ENCODE data around the gene THADA. TPM values are rescaled to one million over a fixed set of nuclear protein-coding genes. Genes with fewer than 3 reads are reported as not detected.

Gene THADA
- total and polyA plus RNA-seq, 10 donors: 14.2 to 51.3 (median 40.0) TPM

GRCh38 chr2:43430489-43430888, 165.3 kb downstream of the THADA start:
- no peak for TF ChIP-seq POLR2AphosphoS5 (IDR thresholded peaks at IDR 0.05)
- TF ChIP-seq CTCF (IDR thresholded peaks at IDR 0.05 in 8 of 11, conservative IDR thresholded peaks at IDR 0.05 in 3 of 11): no peak
- TF ChIP-seq POLR2A (IDR thresholded peaks at IDR 0.05): no peak
- H3K36me3 ChIP-seq: peaks cover 0 to 34% (median 0%) of the 10 kb centered on the region in 6 donors
- H3K9me3 ChIP-seq: no peaks in the 10 kb centered on the region
- H3K4me1 ChIP-seq: peaks cover 6 to 23% (median 18%) of the 10 kb centered on the region in 6 donors
- no peak overlapping the region for H3K27ac ChIP-seq
- no peak overlapping the region for H3K4me3 ChIP-seq
- H3K27me3 ChIP-seq (replicated peaks in 1 of 7): no peaks in the 10 kb centered on the region
- no peak for DNase-seq
- WGBS, 5 donors: 91 to 94% (median 92%) methylated on average over 2 of the region's 2 CpGs
- intact Hi-C loops (cut with DNase I; ENCODE audit: low total_unique reads): no loop called here

- WGBS, 5 donors: 83 to 94% (median 86%) methylated on average over 3 of the region's 3 CpGs
- Histone ChIP-seq H3K4me3 (no peak overlapping the region), H3K4me1 (peaks cover 6 to 34% (median 28%) of the 10 kb centered on the region in 6 donors), H3K27me3 (replicated peaks in 1 of 7) (no peaks in the 10 kb centered on the region), H3K36me3 (peaks cover 0 to 25% (median 0%) of the 10 kb centered on the region in 6 donors), H3K27ac (peak overlapping the region in 2 of 8 donors; percentile 9 to 83), H3K9me3 (no peaks in the 10 kb centered on the region)
- TF ChIP-seq POLR2AphosphoS5 (IDR thresholded peaks at IDR 0.05) (no peak), POLR2A (IDR thresholded peaks at IDR 0.05) (no peak)
- DNase-seq: no peak
- intact Hi-C loops (cut with DNase I; ENCODE audit: low total_unique reads): no loop called here
Measured at GRCh38 chr2:43429369-43429768, 166.5 kb downstream of the THADA start.

- no peak for TF ChIP-seq CTCF (IDR thresholded peaks at IDR 0.05 in 8 of 11, conservative IDR thresholded peaks at IDR 0.05 in 3 of 11)
- no peak for TF ChIP-seq POLR2AphosphoS5 (IDR thresholded peaks at IDR 0.05)
- no peak for TF ChIP-seq POLR2A (IDR thresholded peaks at IDR 0.05)
- Histone ChIP-seq H3K4me1 (peaks cover 6 to 41% (median 33%) of the 10 kb centered on the region in 6 donors), H3K27me3 (replicated peaks in 1 of 7) (no peaks in the 10 kb centered on the region), H3K4me3 (no peak overlapping the region), H3K9me3 (no peaks in the 10 kb centered on the region), H3K27ac (peak overlapping the region; percentile 22 to 83 (median 75)), H3K36me3 (peaks cover 0 to 23% (median 0%) of the 10 kb centered on the region in 6 donors)
- intact Hi-C loops (cut with DNase I; ENCODE audit: low total_unique reads): no loop called here
- DNase-seq: no peak
- 90 to 97% (median 91%) methylated on average over 8 of the region's 8 CpGs for WGBS, 5 donors
Measured at GRCh38 chr2:43427032-43427424, 168.8 kb downstream of the THADA start.

- Histone ChIP-seq H3K36me3 (peaks cover 0 to 23% (median 0%) of the 10 kb centered on the region in 6 donors), H3K9me3 (no peaks in the 10 kb centered on the region), H3K27me3 (replicated peaks in 1 of 7) (no peaks in the 10 kb centered on the region), H3K27ac (peak overlapping the region; percentile 22 to 83 (median 75)), H3K4me1 (peaks cover 6 to 41% (median 33%) of the 10 kb centered on the region in 6 donors), H3K4me3 (no peak overlapping the region)
- 42 to 60% (median 47%) methylated on average over 3 of the region's 3 CpGs for WGBS, 5 donors
- DNase-seq: peak; percentile 81
- TF ChIP-seq POLR2AphosphoS5 (IDR thresholded peaks at IDR 0.05) (peak in 1 of 3 donors; percentile 71), POLR2A (IDR thresholded peaks at IDR 0.05) (no peak)
- intact Hi-C loops (cut with DNase I; ENCODE audit: low total_unique reads): no loop called here
Measured at GRCh38 chr2:43426305-43427031, 169.4 kb downstream of the THADA start.

- no peak for DNase-seq
- Histone ChIP-seq H3K9me3 (no peaks in the 10 kb centered on the region), H3K4me1 (peaks cover 6 to 46% (median 33%) of the 10 kb centered on the region in 6 donors), H3K36me3 (peaks cover 0 to 23% (median 0%) of the 10 kb centered on the region in 6 donors), H3K4me3 (no peak overlapping the region), H3K27ac (peak overlapping the region in 7 of 8 donors; percentile 48 to 83 (median 78)), H3K27me3 (replicated peaks in 1 of 7) (no peaks in the 10 kb centered on the region)
- TF ChIP-seq POLR2AphosphoS5 (IDR thresholded peaks at IDR 0.05): no peak
- no peak for TF ChIP-seq CTCF (IDR thresholded peaks at IDR 0.05 in 8 of 11, conservative IDR thresholded peaks at IDR 0.05 in 3 of 11)
- no peak for TF ChIP-seq POLR2A (IDR thresholded peaks at IDR 0.05)
- intact Hi-C loops (cut with DNase I; ENCODE audit: low total_unique reads): no loop called here
- 58 to 86% (median 77%) methylated on average over 1 of the region's 1 CpG for WGBS, 5 donors
Measured at GRCh38 chr2:43425659-43426058, 170.2 kb downstream of the THADA start.
